DOHH2 (cell line): ENCODE results near the gene CLASP1.

Source experiments
- H3F3A ChIP-seq: fragments of 200-600 bp; sonication (generic), shearing (Covaris generic); 2 replicates; pipeline ENCODE4 v1.6.0; 2016; ENCODE audit warnings: antibody characterized with exemption, mild to moderate bottlenecking; ENCODE audit not compliant: control insufficient read depth, insufficient read depth
- H3K27ac ChIP-seq: fragments of 200-600 bp; sonication (generic); 2 replicates; pipeline ENCODE4 v1.5.1; 2014; ENCODE audit warnings: low read depth, mild to moderate bottlenecking, low read length, moderate library complexity
- H3K27me3 ChIP-seq: fragments of 200-600 bp; sonication (generic); 2 replicates; pipeline ENCODE4 v1.6.1; 2014; ENCODE audit warnings: mild to moderate bottlenecking, low read length, mixed read lengths; ENCODE audit not compliant: control insufficient read depth
- H3K36me3 ChIP-seq: fragments of 200-600 bp; sonication (generic); 2 replicates; pipeline ENCODE4 v1.6.1; 2014; ENCODE audit warnings: mild to moderate bottlenecking, low read length, moderate library complexity, mixed read lengths; ENCODE audit not compliant: control insufficient read depth
- H3K4me1 ChIP-seq: fragments of 200-600 bp; sonication (generic); 2 replicates; pipeline ENCODE4 v1.6.1; 2014; ENCODE audit warnings: mild to moderate bottlenecking, low read length, mixed read lengths; ENCODE audit not compliant: control insufficient read depth
- H3K4me2 ChIP-seq: fragments of 200-600 bp; sonication (generic); 2 replicates; pipeline ENCODE4 v1.6.0; 2014; ENCODE audit warnings: mild to moderate bottlenecking, low read length, moderate library complexity
- H3K4me3 ChIP-seq: fragments of 200-600 bp; sonication (generic); 2 replicates; pipeline ENCODE4 v1.5.1; 2014; ENCODE audit warnings: mild to moderate bottlenecking, low read length, mixed read lengths
- H3K79me2 ChIP-seq: fragments of 200-600 bp; sonication (generic); 2 replicates; pipeline ENCODE4 v1.6.1; 2014; ENCODE audit warnings: mild to moderate bottlenecking, low read length, mixed read lengths; ENCODE audit not compliant: control insufficient read depth
- H3K9me2 ChIP-seq: fragments of 200-600 bp; sonication (generic); replicated peaks from 2 replicates; pipeline ENCODE4 v1.6.1; 2014; ENCODE audit warnings: mild to moderate bottlenecking, low read length, mixed read lengths; ENCODE audit not compliant: control insufficient read depth
- H3K9me3 ChIP-seq: fragments of 200-600 bp; sonication (generic); 2 replicates; pipeline ENCODE4 v1.6.1; 2014; ENCODE audit warnings: antibody characterized with exemption, low read length, mixed read lengths; ENCODE audit not compliant: control insufficient read depth, insufficient read depth
- H4K20me1 ChIP-seq: fragments of 200-600 bp; sonication (generic); 2 replicates; pipeline ENCODE4 v1.6.0; 2014; ENCODE audit warnings: low read depth, mild to moderate bottlenecking, antibody characterized with exemption, low read length, moderate library complexity; ENCODE audit not compliant: control insufficient read depth, insufficient read depth
- CTCF ChIP-seq: fragments of 200-600 bp; sonication (generic); IDR thresholded peaks from one replicate; pipeline ENCODE4 v1.5.1; 2014; ENCODE audit warnings: antibody characterized with exemption, mild to moderate bottlenecking, low read depth, low read length; ENCODE audit not compliant: poor library complexity, severe bottlenecking
- EZH2phosphoT487 ChIP-seq: fragments of 200-600 bp; sonication (generic); IDR thresholded peaks from 2 replicates; pipeline ENCODE4 v1.6.1; 2017; ENCODE audit warnings: borderline replicate concordance, mild to moderate bottlenecking, antibody characterized with exemption, low read length, moderate library complexity, mixed read lengths

Gene CLASP1

DNA sequence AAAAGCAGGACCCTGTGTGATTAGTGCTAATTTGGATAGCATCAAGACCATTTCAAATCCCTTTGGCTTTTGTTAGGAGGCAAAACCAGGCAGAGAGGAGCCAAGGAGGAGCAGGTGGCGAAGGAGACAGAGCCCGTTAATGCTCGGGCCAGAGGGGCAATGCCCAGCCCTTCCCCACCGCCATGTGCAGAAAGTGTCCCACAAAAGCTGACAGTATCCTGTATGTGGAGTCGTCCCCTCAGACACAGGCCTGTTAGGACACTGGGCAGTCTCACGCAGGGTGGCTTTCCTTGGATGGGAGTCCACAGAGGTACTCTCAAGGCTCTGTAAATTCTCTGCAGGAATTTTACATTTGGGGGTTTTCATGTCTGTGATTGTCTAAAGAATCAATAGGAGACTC is 319.5 kb downstream of the CLASP1 start:
- H3K4me3 ChIP-seq = no peak overlapping the region
- H4K20me1 ChIP-seq = no peaks in the 10 kb centered on the region
- no peaks in the 10 kb centered on the region for H3K79me2 ChIP-seq
- H3K9me3 ChIP-seq = no peaks in the 10 kb centered on the region
- H3K27ac ChIP-seq = no peak overlapping the region
- H3K4me2 ChIP-seq = no peak overlapping the region
- no peaks in the 10 kb centered on the region for H3K36me3 ChIP-seq
- no peaks in the 10 kb centered on the region; the same call in 1 of the 2 replicates for H3K27me3 ChIP-seq
- no peaks in the 10 kb centered on the region for H3F3A ChIP-seq
- H3K9me2 ChIP-seq = no peaks in the 10 kb centered on the region
- H3K4me1 ChIP-seq = no peaks in the 10 kb centered on the region
- no peak for TF ChIP-seq CTCF
- TF ChIP-seq EZH2phosphoT487 = no peak

GRCh38 chr2:121326628-121327027 is 322.6 kb downstream of the CLASP1 start:
- H3K36me3 ChIP-seq = no peaks in the 10 kb centered on the region
- H3K79me2 ChIP-seq = no peaks in the 10 kb centered on the region
- H4K20me1 ChIP-seq = no peaks in the 10 kb centered on the region
- no peak overlapping the region for H3K4me3 ChIP-seq
- no peaks in the 10 kb centered on the region for H3K9me3 ChIP-seq
- H3K9me2 ChIP-seq = no peaks in the 10 kb centered on the region
- no peaks in the 10 kb centered on the region for H3K4me1 ChIP-seq
- no peak overlapping the region for H3K27ac ChIP-seq
- H3K27me3 ChIP-seq = no peaks in the 10 kb centered on the region; the same call in 1 of the 2 replicates
- TF ChIP-seq CTCF = no peak
- no peak for TF ChIP-seq EZH2phosphoT487
- H3F3A ChIP-seq = no peaks in the 10 kb centered on the region
- H3K4me2 ChIP-seq = no peak overlapping the region

GRCh38 chr2:121324601-121325000 is 324.7 kb downstream of the CLASP1 start:
- Histone ChIP-seq H3K9me2 (no peaks in the 10 kb centered on the region), H3K36me3 (no peaks in the 10 kb centered on the region), H3K4me3 (no peak overlapping the region), H3K4me2 (no peak overlapping the region), H3K9me3 (no peaks in the 10 kb centered on the region), H3K27ac (no peak overlapping the region), H3K27me3 (no peaks in the 10 kb centered on the region; the same call in 1 of the 2 replicates), H3K79me2 (no peaks in the 10 kb centered on the region), H4K20me1 (no peaks in the 10 kb centered on the region), H3F3A (no peaks in the 10 kb centered on the region), H3K4me1 (no peaks in the 10 kb centered on the region)
- TF ChIP-seq CTCF = no peak
- TF ChIP-seq EZH2phosphoT487 = no peak

GRCh38 chr2:121321476-121321875 is 327.8 kb downstream of the CLASP1 start:
- Histone ChIP-seq H3F3A (no peaks in the 10 kb centered on the region), H3K9me3 (no peaks in the 10 kb centered on the region), H3K27ac (no peak overlapping the region), H3K36me3 (no peaks in the 10 kb centered on the region), H3K79me2 (no peaks in the 10 kb centered on the region), H3K27me3 (no peaks in the 10 kb centered on the region), H3K4me1 (no peaks in the 10 kb centered on the region), H4K20me1 (no peaks in the 10 kb centered on the region), H3K4me3 (no peak overlapping the region), H3K9me2 (no peaks in the 10 kb centered on the region), H3K4me2 (no peak overlapping the region)
- no peak for TF ChIP-seq CTCF
- TF ChIP-seq EZH2phosphoT487 = no peak
